GM12878 (cell line): ENCODE results near the gene CALHM3. TPM values are rescaled to one million over a fixed set of nuclear protein-coding genes. Genes with fewer than 3 reads are reported as not detected.

Experiments used
- ATAC-seq: fragments of 200-7000 bp; cut with Tn5 transposase; 3 replicates; pipeline ENCODE4 v1.9.1; 2020; ENCODE audit warnings: mild to moderate bottlenecking, moderate library complexity
- BruUV-seq: library from RNA; stranded (reverse); fragments of 400-500 nt; replicated peaks from 2 replicates; lab custom pipeline; 2021; lab: Mats Ljungman, UMichigan
- CTCF ChIA-PET: fragments of 300-600 bp; sonication (Branson Sonifier 250); formaldehyde crosslinking; extraction: SDS; loops from one replicate; lab custom pipeline; 2021; ENCODE audit warnings: inconsistent platforms; lab: Yijun Ruan, JAX
- POLR2A ChIA-PET: fragments of 350-600 bp; formaldehyde crosslinking; extraction: SDS; loops from one replicate; lab custom pipeline; 2021; ENCODE audit warnings: inconsistent platforms; lab: Charles Lee
- RAD21 ChIA-PET: fragments of 300-600 bp; sonication (Branson Sonifier 250); formaldehyde crosslinking; loops from one replicate; lab custom pipeline; 2023; ENCODE audit warnings: antibody characterized with exemption; ENCODE audit not compliant: unreplicated experiment; lab: Charles Lee
- SMC1A ChIA-PET: fragments of 300-600 bp; sonication (Branson Sonifier 250); formaldehyde crosslinking; loops from one replicate; lab custom pipeline; 2023; ENCODE audit not compliant: unreplicated experiment, uncharacterized antibody; lab: Charles Lee
- DNase-seq: peaks from one replicate; pipeline ENCODE4 v3.0.0-alpha.2; 2011; ENCODE audit warnings: low read depth, low spot score
- FAIRE-seq: peaks from 3 replicates; lab custom pipeline; 2011; peaks lifted over from hg19 to GRCh38; lab: Jason Lieb, UNC
- H2AFZ ChIP-seq: 2 replicates; pipeline ENCODE4 v1.6.0; 2011; ENCODE audit warnings: low read depth, low read length, control low read depth; ENCODE audit not compliant: control insufficient read depth
- H3K27ac ChIP-seq: 2 replicates; pipeline ENCODE4 v1.5.1; 2011; ENCODE audit warnings: control low read depth; ENCODE audit not compliant: control insufficient read depth, insufficient read depth
- H3K27me3 ChIP-seq, 2 experiments: replicated peaks in 1 of 2; 2 replicates each; pipeline versions ENCODE4 v1.6.0 to v1.6.1; 2011; ENCODE audit warnings: low read length in 1 of 2; ENCODE audit not compliant: control insufficient read depth in 2 of 2, insufficient read depth in 2 of 2
- H3K36me3 ChIP-seq, 2 experiments: 2 replicates each; pipeline ENCODE4 v1.5.1; 2011; ENCODE audit warnings: low read length in 1 of 2; ENCODE audit not compliant: control insufficient read depth in 2 of 2, insufficient read depth in 2 of 2
- H3K4me1 ChIP-seq: 2 replicates; pipeline ENCODE4 v1.6.1; 2011; ENCODE audit warnings: mild to moderate bottlenecking, low read length, moderate library complexity, mixed read lengths; ENCODE audit not compliant: control insufficient read depth, insufficient read depth
- H3K4me2 ChIP-seq: 2 replicates; pipeline ENCODE4 v1.6.0; 2011; ENCODE audit warnings: control low read depth; ENCODE audit not compliant: control insufficient read depth, insufficient read depth
- H3K4me3 ChIP-seq: fragments of 200-600 bp; sonication (generic); 2 replicates; pipeline ENCODE4 v1.5.1; 2016
- H3K79me2 ChIP-seq: 2 replicates; pipeline ENCODE4 v1.6.0; 2011; ENCODE audit warnings: low read length; ENCODE audit not compliant: control insufficient read depth, insufficient read depth
- H3K9ac ChIP-seq: 2 replicates; pipeline ENCODE4 v1.8.0; 2011; ENCODE audit warnings: low read length, control low read depth, mixed read lengths; ENCODE audit not compliant: control insufficient read depth, insufficient read depth
- H3K9me3 ChIP-seq: replicated peaks from 3 replicates; pipeline ENCODE4 v1.5.1; 2011; ENCODE audit warnings: mild to moderate bottlenecking, low read length; ENCODE audit not compliant: control insufficient read depth, insufficient read depth
- H4K20me1 ChIP-seq: 2 replicates; pipeline ENCODE4 v1.6.0; 2011; ENCODE audit not compliant: control insufficient read depth, insufficient read depth
- BCLAF1 ChIP-seq: fragments of 450-650 bp; IDR thresholded peaks from 2 replicates; pipeline ENCODE4 v1.6.1; 2017; ENCODE audit warnings: antibody characterized with exemption, mild to moderate bottlenecking, moderate library complexity
- CBFB ChIP-seq: IDR thresholded peaks from 2 replicates; pipeline ENCODE4 v1.6.1; 2016; ENCODE audit warnings: antibody characterized with exemption, low read depth
- EED ChIP-seq: sonication (generic); IDR thresholded peaks from 2 replicates; pipeline ENCODE4 v1.6.1; 2016; ENCODE audit warnings: antibody characterized with exemption, low read depth
- ETV6 ChIP-seq, 2 experiments: fragments of 450-650 bp in 1 of 2; IDR thresholded peaks in 1 of 2; conservative IDR thresholded peaks in 1 of 2; 2 replicates each; pipeline ENCODE4 v1.6.1; 2014; ENCODE audit warnings: antibody characterized with exemption in 1 of 2, borderline replicate concordance in 1 of 2, low read depth in 1 of 2, mild to moderate bottlenecking in 1 of 2, moderate library complexity in 1 of 2
- GABPA ChIP-seq: IDR thresholded peaks from 2 replicates; pipeline ENCODE4 v1.6.1; 2014; ENCODE audit warnings: antibody characterized with exemption, low read depth, mild to moderate bottlenecking, inconsistent platforms
- IRF5 ChIP-seq: fragments of 450-650 bp; IDR thresholded peaks from 2 replicates; pipeline ENCODE4 v1.6.1; 2017; ENCODE audit warnings: borderline replicate concordance
- JUND ChIP-seq: IDR thresholded peaks from 2 replicates; pipeline ENCODE4 v1.6.1; 2012; ENCODE audit warnings: low read depth, mild to moderate bottlenecking, low read length, improper control_type of control experiment, moderate library complexity
- NR2F1 ChIP-seq: fragments of 450-650 bp; conservative IDR thresholded peaks from 2 replicates; pipeline ENCODE4 v1.6.1; 2017; ENCODE audit warnings: mild to moderate bottlenecking
- POU2F2 ChIP-seq: IDR thresholded peaks from 3 replicates; pipeline ENCODE4 v1.6.1; 2011; ENCODE audit warnings: low read depth, mild to moderate bottlenecking, low read length, borderline replicate concordance
- SMARCA5 ChIP-seq: fragments of 450-650 bp; IDR thresholded peaks from 2 replicates; pipeline ENCODE4 v1.6.1; 2017; ENCODE audit warnings: mild to moderate bottlenecking
- STAT3 ChIP-seq: IDR thresholded peaks from 2 replicates; pipeline ENCODE4 v1.6.1; 2011; ENCODE audit warnings: low read depth, low read length, improper control_type of control experiment
- YY1 ChIP-seq: IDR thresholded peaks from 2 replicates; pipeline ENCODE4 v1.6.1; 2011; ENCODE audit warnings: low read depth, mild to moderate bottlenecking, low read length
- ZBTB4 ChIP-seq: fragments of 450-650 bp; formaldehyde crosslinking; IDR thresholded peaks from 2 replicates; pipeline ENCODE4 v1.4.0; 2022; ENCODE audit warnings: mild to moderate bottlenecking, moderate library complexity
- ZNF217 ChIP-seq: fragments of 450-650 bp; IDR thresholded peaks from 2 replicates; pipeline ENCODE4 v1.6.1; 2017; ENCODE audit warnings: antibody characterized with exemption, mild to moderate bottlenecking
- WGBS: methylation state at CpG from one replicate; pipeline ENCODE4 v1.1.6; 2016; ENCODE audit warnings: low lambda C conversion rate; ENCODE audit not compliant: insufficient replicate concordance, insufficient coverage; ENCODE audit errors: missing lambda C conversion rate; 5-methylcytosine and 5-hydroxymethylcytosine counted together
- in situ Hi-C: fragments of 300-500 bp; cut with MboI; formaldehyde crosslinking; loops from 9 replicates; pipeline ENCODE4 v1.14.3; 2018; ENCODE audit warnings: mixed read lengths
- intact Hi-C: fragments of 100-400 bp; cut with micrococcal nuclease; formaldehyde crosslinking; loops from one replicate; pipeline ENCODE4 v1.14.2; 2022; ENCODE audit not compliant: unreplicated experiment
- polyA plus RNA-seq, 11 experiments: library from polyadenylated mRNA; depleted of rRNA in 4 of 11; unstranded in 6 of 11; stranded (reverse) in 5 of 11; fragments of >200 nt; fragmentation: Nextera tagmentation in 4 of 11; fragmentation: Illumina TruSeq in 1 of 11; extraction: Ambion mirVana in 4 of 11; extraction: Trizol in 1 of 11; gene quantifications; 1 replicate in 1 of 11; 2 replicates in 10 of 11; pipeline versions ENCODE4 v1.2.1 to v1.2.3, GENCODE V29; 2011 to 2016; ENCODE audit warnings: inconsistent platforms in 2 of 11, missing spikeins in 2 of 11, low read depth in 1 of 11
- total RNA-seq, 4 experiments: library from RNA; depleted of rRNA in 3 of 4; stranded (reverse); fragments of >200 nt in 3 of 4; fragmentation: Illumina TruSeq in 1 of 4; extraction: Trizol in 1 of 4; gene quantifications; 2 replicates each; pipeline versions ENCODE4 v1.2.1 to v1.2.3, GENCODE V29; 2013 to 2021

Gene CALHM3
- total and polyA plus RNA-seq, 10 of the 15 experiments (the other 5 are each of a cell fraction or from before 2014, with no cell fraction given), result 0.03 to 0.42 (median 0.11) TPM; not detected in 5

GRCh38 chr10:103519798-103520197 lies 40.8 kb upstream of the CALHM3 start (continued):
- no peak for TF ChIP-seq ZBTB4 (CRISPR knock-in tag)
- TF ChIP-seq JUND, result no peak

DNA sequence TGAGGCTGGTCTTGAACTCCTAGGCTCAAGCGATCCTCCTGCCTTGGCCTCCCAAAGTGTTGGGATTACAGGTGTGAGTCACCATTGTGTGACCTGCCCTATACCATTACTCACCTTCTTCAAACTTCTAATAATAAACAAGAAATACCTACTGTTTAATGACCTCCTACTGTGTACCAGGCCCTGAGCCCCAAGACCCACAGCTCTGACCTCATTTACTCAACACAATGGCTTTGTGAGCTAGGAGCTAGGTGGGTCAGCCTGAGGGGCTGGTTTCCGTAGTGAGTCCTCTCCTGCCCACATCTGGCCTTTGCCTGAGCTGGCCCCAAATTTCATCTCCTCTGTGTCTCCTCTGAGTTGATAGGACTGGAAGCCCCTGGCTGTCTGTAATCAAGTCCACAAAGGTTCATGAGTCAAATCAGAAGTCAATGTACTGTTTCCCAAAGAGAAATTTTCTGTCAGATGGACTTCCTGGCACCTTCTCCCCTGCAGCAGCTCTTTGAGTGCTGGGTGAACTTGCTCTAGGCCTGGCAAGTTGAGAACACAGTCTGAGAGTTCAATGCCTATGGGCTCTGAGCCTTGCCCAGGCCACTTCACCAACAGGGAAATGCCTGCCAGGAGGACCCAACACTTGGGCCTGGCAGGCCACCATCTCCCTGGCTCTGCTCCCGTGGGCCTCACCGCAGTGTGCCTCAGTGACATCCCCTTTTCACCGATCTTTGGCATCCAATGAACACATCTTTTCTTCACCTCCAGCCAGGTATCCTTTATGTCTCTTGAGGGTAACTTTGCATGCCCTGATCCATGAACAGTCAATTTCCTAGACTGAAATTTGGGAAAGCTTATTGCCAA lies 38.4 kb upstream of the CALHM3 start:
- BruUV-seq, result no TSS peak
- no peak for FAIRE-seq
- no peak overlapping the region for H3K27ac ChIP-seq
- H3K4me2 ChIP-seq, result no peak overlapping the region
- intact Hi-C loops, result no loop called here
- H3K36me3 ChIP-seq, result no peaks in the 10 kb centered on the region
- SMC1A ChIA-PET, result interaction anchor here (0.9 kb wide), 1 partner anchor 27 kb away, joined by 3 read pairs; no protein-coding TSS in a partner anchor
- no peak overlapping the region for H2AFZ ChIP-seq
- no peaks in the 10 kb centered on the region for H3K27me3 ChIP-seq
- WGBS, result 91% methylated on average over 5 of the region's 5 CpGs
- in situ Hi-C loops, result no loop called here
- ATAC-seq, result no peak
- H4K20me1 ChIP-seq, result no peaks in the 10 kb centered on the region
- H3K4me3 ChIP-seq, result no peak overlapping the region
- no peaks in the 10 kb centered on the region for H3K9me3 ChIP-seq
- H3K79me2 ChIP-seq, result no peaks in the 10 kb centered on the region
- CTCF ChIA-PET, result interaction anchor here (1.1 kb wide), 1 partner anchor 169 kb away, joined by 3 read pairs; no protein-coding TSS in a partner anchor
- RAD21 ChIA-PET, result no interaction called here
- no peak for DNase-seq
- peaks cover 10% of the 10 kb centered on the region for H3K4me1 ChIP-seq
- POLR2A ChIA-PET, result no interaction called here
- no peak overlapping the region for H3K9ac ChIP-seq
- TF ChIP-seq STAT3 (no peak), ZNF217 (no peak), NR2F1 (no peak), POU2F2 (no peak), GABPA (no peak), BCLAF1 (no peak), CBFB (no peak), ETV6 (conservative IDR thresholded peaks at IDR 0.05 in 1 of 2, IDR thresholded peaks at IDR 0.05 in 1 of 2; ENCODE audit: borderline replicate concordance in 1 of 2, low read depth in 1 of 2) (no peak), IRF5 (no peak), EED (no peak), YY1 (no peak), SMARCA5 (no peak)
